ENCODE measurements around the gene CT47C1. TPM values are rescaled to one million over a fixed set of nuclear protein-coding genes. Genes with fewer than 3 reads are reported as not detected.

CT47C1 gene
- polyA plus RNA-seq, 1 experiment: not detected

DNA sequence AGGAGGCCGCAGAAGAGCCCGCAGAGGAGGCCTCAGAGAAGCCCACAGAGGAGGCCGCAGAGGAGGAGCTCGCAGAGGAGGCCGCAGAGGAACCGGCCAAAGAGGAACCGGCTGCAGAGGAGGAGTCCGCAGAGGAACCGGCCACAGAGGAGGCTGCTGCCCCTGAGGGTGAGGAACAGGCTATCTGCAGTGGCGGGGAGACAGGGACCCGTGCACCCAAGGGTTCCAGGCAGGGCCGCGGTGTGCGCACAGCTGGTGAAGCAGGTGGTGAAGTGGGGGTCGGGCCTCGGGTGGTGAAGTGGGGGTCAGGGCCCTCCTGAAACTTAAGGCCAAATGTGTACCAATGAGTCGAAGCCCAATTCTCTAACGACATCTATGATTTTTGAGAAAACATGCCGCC, 1.1 kb downstream of the CT47C1 start:
- DNase-seq (ENCODE audit: low read depth): no peak
- CTCF ChIA-PET: interaction anchor here (0.6 kb wide), 1 partner anchor 157 kb away, joined by 3 read pairs; no protein-coding TSS in a partner anchor
- TF ChIP-seq, protein P1, sequence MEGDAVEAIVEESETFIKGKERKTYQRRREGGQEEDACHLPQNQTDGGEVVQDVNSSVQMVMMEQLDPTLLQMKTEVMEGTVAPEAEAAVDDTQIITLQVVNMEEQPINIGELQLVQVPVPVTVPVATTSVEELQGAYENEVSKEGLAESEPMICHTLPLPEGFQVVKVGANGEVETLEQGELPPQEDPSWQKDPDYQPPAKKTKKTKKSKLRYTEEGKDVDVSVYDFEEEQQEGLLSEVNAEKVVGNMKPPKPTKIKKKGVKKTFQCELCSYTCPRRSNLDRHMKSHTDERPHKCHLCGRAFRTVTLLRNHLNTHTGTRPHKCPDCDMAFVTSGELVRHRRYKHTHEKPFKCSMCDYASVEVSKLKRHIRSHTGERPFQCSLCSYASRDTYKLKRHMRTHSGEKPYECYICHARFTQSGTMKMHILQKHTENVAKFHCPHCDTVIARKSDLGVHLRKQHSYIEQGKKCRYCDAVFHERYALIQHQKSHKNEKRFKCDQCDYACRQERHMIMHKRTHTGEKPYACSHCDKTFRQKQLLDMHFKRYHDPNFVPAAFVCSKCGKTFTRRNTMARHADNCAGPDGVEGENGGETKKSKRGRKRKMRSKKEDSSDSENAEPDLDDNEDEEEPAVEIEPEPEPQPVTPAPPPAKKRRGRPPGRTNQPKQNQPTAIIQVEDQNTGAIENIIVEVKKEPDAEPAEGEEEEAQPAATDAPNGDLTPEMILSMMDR (IDR thresholded peaks at IDR 0.05; ENCODE audit: insufficient read depth, low read depth, low read length): no peak
- Histone ChIP-seq H3K27me3 (ENCODE audit: control insufficient read depth, insufficient read depth, low read length) (no peaks in the 10 kb centered on the region; the same call in 1 of the 2 replicates), H3K36me3 (ENCODE audit: control insufficient read depth, insufficient read depth, low read length) (no peaks in the 10 kb centered on the region), H3K4me3 (ENCODE audit: low read depth, low read length) (no peak overlapping the region)
- POLR2A ChIA-PET: no interaction called here

DNA sequence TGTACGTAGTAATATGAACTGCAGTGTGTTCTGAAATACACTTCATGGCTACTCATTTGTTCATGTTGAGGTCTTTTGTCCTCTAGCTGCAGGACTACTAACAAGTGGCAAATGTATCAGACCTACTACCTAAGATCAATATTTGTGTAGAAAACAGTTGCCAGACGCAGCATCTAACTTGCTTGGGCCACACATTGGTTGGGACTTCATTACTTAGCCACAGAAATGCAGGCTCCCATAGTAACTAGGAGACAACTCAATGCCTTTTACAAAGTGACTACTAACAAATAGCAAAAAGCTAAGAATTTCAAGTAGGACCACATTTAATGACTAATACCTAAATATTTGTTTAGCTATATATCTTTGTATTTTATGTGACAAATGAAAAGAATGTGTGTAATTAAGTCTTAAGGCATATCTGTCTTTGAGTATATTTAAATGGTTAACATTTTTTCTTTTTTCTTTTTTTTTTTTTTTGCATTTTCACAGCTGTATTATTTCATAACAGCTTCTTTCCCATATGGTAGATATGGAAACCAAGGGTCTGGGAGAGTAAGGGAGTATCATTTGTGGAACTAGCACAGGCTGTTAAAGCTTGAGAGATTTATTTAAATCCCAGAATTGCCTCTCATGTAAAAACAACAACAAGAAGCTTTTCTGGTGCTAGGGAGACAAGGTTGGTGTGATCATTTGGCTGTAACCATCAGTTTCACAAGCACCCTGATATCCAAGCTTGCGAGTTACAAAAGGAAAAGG, 2.7 kb downstream of the CT47C1 start:
- DNase-seq (ENCODE audit: low read depth): no peak
- H3K36me3 ChIP-seq (ENCODE audit: control insufficient read depth, insufficient read depth, low read length): no peaks in the 10 kb centered on the region
- no peak overlapping the region for H3K4me3 ChIP-seq (ENCODE audit: low read depth, low read length)
- CTCF ChIA-PET: interaction anchor here (0.8 kb wide), 1 partner anchor 73 kb away, joined by 3 read pairs; no protein-coding TSS in a partner anchor
- H3K27me3 ChIP-seq (ENCODE audit: control insufficient read depth, insufficient read depth, low read length): no peaks in the 10 kb centered on the region; the same call in 1 of the 2 replicates
- TF ChIP-seq, protein P1 (IDR thresholded peaks at IDR 0.05; ENCODE audit: insufficient read depth, low read depth, low read length): no peak
- POLR2A ChIA-PET: no interaction called here

DNA sequence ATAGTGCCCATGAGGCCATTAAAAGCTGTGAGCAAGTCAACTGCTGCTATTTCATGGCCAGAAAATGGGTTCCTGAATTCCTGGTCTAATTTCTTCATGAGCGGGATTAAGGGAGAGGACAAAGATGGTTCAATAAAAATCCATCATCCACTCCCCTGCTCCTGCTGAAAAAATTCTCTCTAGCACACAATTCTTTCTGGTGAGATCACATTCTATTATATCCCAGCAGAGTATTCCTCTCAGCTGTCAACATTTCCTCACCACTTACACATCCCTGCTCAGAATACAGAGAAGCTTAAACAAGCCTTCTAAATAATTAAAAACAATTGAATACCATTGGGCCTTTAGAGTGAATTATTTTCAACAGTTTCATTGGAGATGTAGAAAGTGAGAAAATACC, 9.5 kb downstream of the CT47C1 start:
- H3K27me3 ChIP-seq (ENCODE audit: control insufficient read depth, insufficient read depth, low read length): no peaks in the 10 kb centered on the region
- TF ChIP-seq, protein P1 (IDR thresholded peaks at IDR 0.05; ENCODE audit: insufficient read depth, low read depth, low read length): no peak
- POLR2A ChIA-PET: no interaction called here
- no peaks in the 10 kb centered on the region for H3K36me3 ChIP-seq (ENCODE audit: control insufficient read depth, insufficient read depth, low read length)
- H3K4me3 ChIP-seq (ENCODE audit: low read depth, low read length): no peak overlapping the region
- no peak for DNase-seq (ENCODE audit: low read depth)
- CTCF ChIA-PET: interaction anchor here (0.6 to 1.9 kb wide), 2 partner anchors 11 to 18 kb away, joined by 3 to 4 read pairs; no protein-coding TSS in a partner anchor

DNA sequence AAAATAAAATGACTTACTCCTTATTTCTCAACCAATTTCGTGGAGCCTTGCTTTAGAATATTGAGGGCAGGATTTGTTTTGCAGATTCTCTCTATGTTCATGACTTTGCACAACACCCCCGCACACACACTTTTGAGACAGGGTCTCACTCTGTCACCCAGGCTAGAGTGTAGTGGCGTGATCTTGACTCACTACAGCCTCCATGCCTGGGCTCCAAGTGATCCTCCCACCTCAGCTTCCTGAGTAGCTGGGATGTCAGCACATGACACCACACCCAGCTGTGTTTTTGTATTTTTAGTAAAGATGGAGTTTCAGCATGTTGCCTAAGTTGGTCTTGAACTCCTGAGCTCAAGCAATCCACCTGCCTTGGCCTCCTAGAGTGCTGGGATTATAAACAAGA, 12.0 kb downstream of the CT47C1 start:
- no peaks in the 10 kb centered on the region for H3K36me3 ChIP-seq (ENCODE audit: control insufficient read depth, insufficient read depth, low read length)
- DNase-seq (ENCODE audit: low read depth): no peak
- TF ChIP-seq, protein P1 (IDR thresholded peaks at IDR 0.05; ENCODE audit: insufficient read depth, low read depth, low read length): no peak
- H3K27me3 ChIP-seq (ENCODE audit: control insufficient read depth, insufficient read depth, low read length): no peaks in the 10 kb centered on the region
- no peak overlapping the region for H3K4me3 ChIP-seq (ENCODE audit: low read depth, low read length)
- CTCF ChIA-PET: no interaction called here
- POLR2A ChIA-PET: no interaction called here

DNA sequence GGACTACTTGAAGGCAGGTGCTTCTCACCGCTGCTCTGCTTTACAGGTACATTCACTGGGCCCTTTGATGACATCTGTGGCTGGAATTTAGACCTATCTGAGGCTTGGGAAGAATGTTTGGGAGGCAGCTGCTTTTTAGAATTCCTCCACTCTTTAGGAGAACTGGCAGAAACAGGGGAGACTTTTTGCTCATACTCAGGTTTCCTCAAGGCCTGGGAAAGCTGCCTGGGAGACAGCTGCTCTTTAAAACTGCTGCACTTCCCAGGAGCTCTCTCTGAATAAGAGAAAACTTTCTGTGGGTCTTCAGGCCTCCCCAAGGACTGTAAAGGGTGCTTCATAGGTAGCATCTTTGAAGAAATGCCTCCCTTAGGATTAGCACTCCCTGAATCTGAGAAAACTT, 14.3 kb downstream of the CT47C1 start:
- no peak for DNase-seq (ENCODE audit: low read depth)
- Histone ChIP-seq H3K36me3 (ENCODE audit: control insufficient read depth, insufficient read depth, low read length) (no peaks in the 10 kb centered on the region), H3K4me3 (ENCODE audit: low read depth, low read length) (no peak overlapping the region), H3K27me3 (ENCODE audit: control insufficient read depth, insufficient read depth, low read length) (no peaks in the 10 kb centered on the region)
- TF ChIP-seq, protein P1 (IDR thresholded peaks at IDR 0.05; ENCODE audit: insufficient read depth, low read depth, low read length): no peak
- POLR2A ChIA-PET: no interaction called here
- CTCF ChIA-PET: no interaction called here
